WTC11 (cell line): ENCODE measurements around the gene HNF1A.

Experiments used
- CBFB ChIP-seq: sonication (generic); formaldehyde crosslinking; IDR thresholded peaks from 2 replicates; pipeline ENCODE4 v1.8.1; 2022; ENCODE audit warnings: mild to moderate bottlenecking, low read depth, missing genetic modification reagents
- CTCF ChIP-seq: fragments of 200-600 bp; IDR thresholded peaks from 2 replicates; pipeline ENCODE4 v1.8.0; 2022; ENCODE audit warnings: antibody characterized with exemption
- ESRRA ChIP-seq: sonication (generic); formaldehyde crosslinking; IDR thresholded peaks from 2 replicates; pipeline ENCODE4 v1.8.1; 2022; ENCODE audit warnings: mild to moderate bottlenecking, missing genetic modification reagents, borderline replicate concordance
- GABPB1 ChIP-seq: sonication (generic); formaldehyde crosslinking; IDR thresholded peaks from 2 replicates; pipeline ENCODE4 v1.8.1; 2023; ENCODE audit warnings: mild to moderate bottlenecking, missing genetic modification reagents
- MLX ChIP-seq: sonication (generic); formaldehyde crosslinking; IDR thresholded peaks from 2 replicates; pipeline ENCODE4 v1.8.1; 2023; ENCODE audit warnings: mild to moderate bottlenecking, missing genetic modification reagents, moderate library complexity
- NR2C2 ChIP-seq: sonication (generic); formaldehyde crosslinking; IDR thresholded peaks from 2 replicates; pipeline ENCODE4 v1.8.0; 2022; ENCODE audit warnings: mild to moderate bottlenecking, missing genetic modification reagents

- TF ChIP-seq ESRRA (CRISPR knock-in tag) (no peak), CTCF (no peak), CBFB (CRISPR knock-in tag) (no peak), MLX (CRISPR knock-in tag) (no peak), NR2C2 (CRISPR knock-in tag) (no peak), GABPB1 (CRISPR knock-in tag) (no peak)
Observed at GRCh38 chr12:120992989-120993388, 14.6 kb downstream of the HNF1A start.
